CD4-positive, CD25-positive, alpha-beta regulatory T cell (primary cell): Measurements from ENCODE around the gene GABRR2. TPM values are rescaled to one million over a fixed set of nuclear protein-coding genes. Genes with fewer than 3 reads are reported as not detected.
A peak's percentile ranks its signal among the peaks of the same experiment; 100 is the strongest.

Source experiments
- ATAC-seq, 2 donors: fragments of 150-1000 bp; cut with Tn5 transposase; one replicate each; pipeline ENCODE4 v1.10.0; 2021; ENCODE audit warnings: low read depth in 2 of 2, moderate number of reproducible peaks in 2 of 2, moderate library complexity in 1 of 2
- DNase-seq, 3 donors: peaks; one replicate each; pipeline versions ENCODE4 v3.0.0 to v3.0.0-alpha.2; 2012 to 2022; ENCODE audit warnings: mixed read lengths in 1 of 3
- H3K27ac ChIP-seq: one replicate; pipeline ENCODE4 v1.7.0; 2013; ENCODE audit warnings: mild to moderate bottlenecking, low read length; ENCODE audit not compliant: insufficient read depth, poor library complexity, severe bottlenecking
- H3K27me3 ChIP-seq: one replicate; pipeline ENCODE4 v1.7.0; 2013; ENCODE audit warnings: low read length; ENCODE audit not compliant: control insufficient read depth, insufficient read depth
- H3K36me3 ChIP-seq: one replicate; pipeline ENCODE4 v1.7.0; 2013; ENCODE audit warnings: mild to moderate bottlenecking, low read length, moderate library complexity; ENCODE audit not compliant: control insufficient read depth, insufficient read depth
- H3K4me1 ChIP-seq: 2 replicates; pipeline ENCODE4 v1.7.0; 2013; ENCODE audit warnings: mild to moderate bottlenecking, low read length; ENCODE audit not compliant: insufficient read depth, control insufficient read depth, poor library complexity, severe bottlenecking
- H3K4me3 ChIP-seq: one replicate; pipeline ENCODE4 v1.7.0; 2013; ENCODE audit warnings: low read depth, mild to moderate bottlenecking, low read length, moderate library complexity
- H3K9me3 ChIP-seq, 2 experiments: 1 replicate in 1 of 2; 2 replicates in 1 of 2; pipeline ENCODE4 v1.7.0; 2013; ENCODE audit warnings: low read length in 2 of 2, mild to moderate bottlenecking in 1 of 2, moderate library complexity in 1 of 2; ENCODE audit not compliant: control insufficient read depth in 2 of 2
- H3K27ac Mint-ChIP-seq, 3 donors: one replicate each; pipeline ENCODE4 v1.8.0; 2020 to 2022; ENCODE audit warnings: mild to moderate bottlenecking in 3 of 3, mixed read lengths in 3 of 3, moderate library complexity in 2 of 3
- H3K27me3 Mint-ChIP-seq: one replicate; pipeline ENCODE4 v1.8.0; 2022; ENCODE audit warnings: mild to moderate bottlenecking, mixed read lengths
- H3K36me3 Mint-ChIP-seq: one replicate; pipeline ENCODE4 v1.8.0; 2020; ENCODE audit warnings: mixed read lengths
- H3K4me1 Mint-ChIP-seq, 4 donors: one replicate each; pipeline ENCODE4 v1.8.0; 2020 to 2022; ENCODE audit warnings: mixed read lengths in 4 of 4, mild to moderate bottlenecking in 1 of 4
- H3K4me3 Mint-ChIP-seq, 4 donors: one replicate each; pipeline ENCODE4 v1.8.0; 2020 to 2022; ENCODE audit warnings: mild to moderate bottlenecking in 4 of 4, mixed read lengths in 4 of 4, moderate library complexity in 3 of 4
- H3K9me3 Mint-ChIP-seq, 7 donors: one replicate each; pipeline ENCODE4 v1.8.0; 2020 to 2022; ENCODE audit warnings: mixed read lengths in 7 of 7, mild to moderate bottlenecking in 3 of 7, moderate library complexity in 2 of 7
- polyA plus RNA-seq, 4 donors: library from polyadenylated mRNA; unstranded; fragments of 300-500 nt; fragmentation: Illumina TruSeq; gene quantifications; one replicate each; pipeline ENCODE4 v1.2.3, GENCODE V29; 2021
- total RNA-seq: library from RNA; stranded (reverse); gene quantifications from one replicate; pipeline ENCODE4 v1.2.3, GENCODE V29; 2022

The GABRR2 gene
- total and polyA plus RNA-seq, 5 donors from 2014 or later: 1.9 TPM; not detected in 4

GRCh38 chr6:89254569-89254968, 60.5 kb downstream of the GABRR2 start:
- no peaks in the 10 kb centered on the region for H3K36me3 ChIP-seq
- no peaks in the 10 kb centered on the region for H3K9me3 ChIP-seq
- Mint-ChIP-seq H3K36me3 (no peaks in the 10 kb centered on the region), H3K4me1 (no peaks in the 10 kb centered on the region), H3K4me3 (no peak overlapping the region), H3K27me3 (peaks cover 31% of the 10 kb centered on the region), H3K9me3 (no peaks in the 10 kb centered on the region), H3K27ac (peak overlapping the region in 1 of 3 donors; percentile 5)
- ATAC-seq (no peak), DNase-seq (no peak)
- no peaks in the 10 kb centered on the region for H3K4me1 ChIP-seq
- peaks cover 4% of the 10 kb centered on the region for H3K27me3 ChIP-seq
- no peak overlapping the region for H3K4me3 ChIP-seq
- H3K27ac ChIP-seq: no peak overlapping the region

- Histone ChIP-seq H3K36me3 (no peaks in the 10 kb centered on the region), H3K27ac (no peak overlapping the region), H3K27me3 (peaks cover 4% of the 10 kb centered on the region), H3K9me3 (no peaks in the 10 kb centered on the region), H3K4me3 (no peak overlapping the region), H3K4me1 (no peaks in the 10 kb centered on the region)
- no peak for DNase-seq
- Mint-ChIP-seq H3K27me3 (peaks cover 27% of the 10 kb centered on the region), H3K4me3 (no peak overlapping the region), H3K9me3 (no peaks in the 10 kb centered on the region), H3K36me3 (no peaks in the 10 kb centered on the region), H3K4me1 (no peaks in the 10 kb centered on the region), H3K27ac (no peak overlapping the region)
- ATAC-seq: no peak
Measured at GRCh38 chr6:89252907-89253306, 62.2 kb downstream of the GABRR2 start.

GRCh38 chr6:89251976-89252375, 63.1 kb downstream of the GABRR2 start:
- Mint-ChIP-seq H3K27ac (no peak overlapping the region), H3K4me3 (no peak overlapping the region), H3K36me3 (no peaks in the 10 kb centered on the region), H3K4me1 (no peaks in the 10 kb centered on the region), H3K27me3 (peaks cover 27% of the 10 kb centered on the region), H3K9me3 (no peaks in the 10 kb centered on the region)
- no peaks in the 10 kb centered on the region for H3K9me3 ChIP-seq
- peaks cover 4% of the 10 kb centered on the region for H3K27me3 ChIP-seq
- H3K4me3 ChIP-seq: no peak overlapping the region
- no peaks in the 10 kb centered on the region for H3K4me1 ChIP-seq
- no peak for DNase-seq
- no peaks in the 10 kb centered on the region for H3K36me3 ChIP-seq
- no peak overlapping the region for H3K27ac ChIP-seq
- no peak for ATAC-seq

- no peaks in the 10 kb centered on the region for H3K36me3 ChIP-seq
- Mint-ChIP-seq H3K36me3 (no peaks in the 10 kb centered on the region), H3K27me3 (peaks cover 25% of the 10 kb centered on the region), H3K4me3 (no peak overlapping the region), H3K9me3 (no peaks in the 10 kb centered on the region), H3K27ac (no peak overlapping the region), H3K4me1 (no peaks in the 10 kb centered on the region)
- ATAC-seq: no peak
- H3K9me3 ChIP-seq: no peaks in the 10 kb centered on the region
- H3K27me3 ChIP-seq: peaks cover 9% of the 10 kb centered on the region
- H3K27ac ChIP-seq: no peak overlapping the region
- no peak overlapping the region for H3K4me3 ChIP-seq
- no peak for DNase-seq
- no peaks in the 10 kb centered on the region for H3K4me1 ChIP-seq
Measured at GRCh38 chr6:89251170-89251569, 63.9 kb downstream of the GABRR2 start.

GRCh38 chr6:89250239-89250638, 64.9 kb downstream of the GABRR2 start:
- Histone ChIP-seq H3K9me3 (no peaks in the 10 kb centered on the region), H3K36me3 (no peaks in the 10 kb centered on the region), H3K4me3 (no peak overlapping the region), H3K27me3 (peaks cover 11% of the 10 kb centered on the region), H3K4me1 (no peaks in the 10 kb centered on the region), H3K27ac (no peak overlapping the region)
- Mint-ChIP-seq H3K9me3 (no peaks in the 10 kb centered on the region), H3K36me3 (no peaks in the 10 kb centered on the region), H3K4me3 (no peak overlapping the region), H3K27ac (no peak overlapping the region), H3K27me3 (peaks cover 22% of the 10 kb centered on the region), H3K4me1 (no peaks in the 10 kb centered on the region)
- DNase-seq: no peak
- ATAC-seq: no peak

- DNase-seq: no peak
- H3K9me3 ChIP-seq: no peaks in the 10 kb centered on the region
- peaks cover 0 to 3% (median 0%) of the 10 kb centered on the region in 7 donors for H3K9me3 Mint-ChIP-seq
- H3K4me1 Mint-ChIP-seq: peaks cover 5 to 14% (median 8%) of the 10 kb centered on the region in 4 donors
- H3K27ac Mint-ChIP-seq: no peak overlapping the region
- no peak overlapping the region for H3K4me3 ChIP-seq
- peaks cover 7% of the 10 kb centered on the region for H3K27me3 ChIP-seq
- ATAC-seq: no peak
- H3K27ac ChIP-seq: no peak overlapping the region
- peaks cover 3% of the 10 kb centered on the region for H3K4me1 ChIP-seq
- H3K36me3 ChIP-seq: no peaks in the 10 kb centered on the region
- no peak overlapping the region for H3K4me3 Mint-ChIP-seq
- H3K36me3 Mint-ChIP-seq: no peaks in the 10 kb centered on the region
- H3K27me3 Mint-ChIP-seq: peaks cover 27% of the 10 kb centered on the region
Measured at GRCh38 chr6:89244241-89244985, 70.7 kb downstream of the GABRR2 start.

GRCh38 chr6:89243331-89243629, 71.8 kb downstream of the GABRR2 start:
- peaks cover 7% of the 10 kb centered on the region for H3K4me1 ChIP-seq
- no peak for ATAC-seq

More at GRCh38 chr6:89243331-89243629, 71.8 kb downstream of the GABRR2 start:
- Mint-ChIP-seq H3K9me3 (peaks cover 0 to 3% (median 0%) of the 10 kb centered on the region in 7 donors), H3K4me1 (peaks cover 9 to 15% (median 12%) of the 10 kb centered on the region in 4 donors), H3K4me3 (no peak overlapping the region), H3K27ac (no peak overlapping the region), H3K36me3 (no peaks in the 10 kb centered on the region), H3K27me3 (peaks cover 34% of the 10 kb centered on the region)
- no peaks in the 10 kb centered on the region for H3K36me3 ChIP-seq
- no peak overlapping the region for H3K4me3 ChIP-seq
- peaks cover 7% of the 10 kb centered on the region for H3K27me3 ChIP-seq
- no peak overlapping the region for H3K27ac ChIP-seq
- DNase-seq: no peak
- H3K9me3 ChIP-seq: no peaks in the 10 kb centered on the region
